Right lobe of liver (tissue), 6 donors: ENCODE measurements around the gene RHEB. TPM values are rescaled to one million over a fixed set of nuclear protein-coding genes. Genes with fewer than 3 reads are reported as not detected.

Experiments
- ATAC-seq, 4 donors: fragments of 200-7000 bp; cut with Tn5 transposase; one replicate each; pipeline ENCODE4 v1.9.1; 2020; ENCODE audit warnings: mild to moderate bottlenecking in 4 of 4, moderate library complexity in 4 of 4
- DNase-seq, 3 donors: peaks; one replicate each; pipeline ENCODE4 v3.0.0-alpha.2; 2020
- H3K27ac ChIP-seq, 3 donors: fragments of 200-600 bp; one replicate each; pipeline ENCODE4 v1.8.0; 2022
- H3K27me3 ChIP-seq, 2 donors: fragments of 200-600 bp; one replicate each; pipeline ENCODE4 v1.8.0; 2022
- H3K36me3 ChIP-seq, 4 donors: fragments of 200-600 bp; sonication (generic) in 1 of 4; one replicate each; pipeline versions ENCODE4 v1.5.1 to v1.8.0; 2017 to 2022; ENCODE audit warnings: control low read depth in 1 of 4
- H3K4me1 ChIP-seq, 4 donors: fragments of 200-600 bp; sonication (generic) in 1 of 4; one replicate each; pipeline versions ENCODE4 v1.5.1 to v1.8.0; 2017 to 2022; ENCODE audit warnings: control low read depth in 1 of 4
- H3K4me3 ChIP-seq, 3 donors: fragments of 200-600 bp; one replicate each; pipeline ENCODE4 v1.8.0; 2022
- H3K9me3 ChIP-seq, 4 donors: fragments of 200-600 bp; sonication (generic) in 1 of 4; one replicate each; pipeline versions ENCODE4 v1.5.1 to v1.8.0; 2017 to 2022; ENCODE audit warnings: control low read depth in 1 of 4
- CTCF ChIP-seq, 4 donors: fragments of 200-600 bp in 3 of 4; fragments of 450-650 bp in 1 of 4; IDR thresholded peaks; one replicate each; pipeline versions ENCODE4 v1.5.1 to v1.8.0; 2016 to 2022; ENCODE audit warnings: antibody characterized with exemption in 4 of 4, mild to moderate bottlenecking in 2 of 4
- POLR2A ChIP-seq: fragments of 450-650 bp; IDR thresholded peaks from one replicate; pipeline ENCODE4 v1.6.1; 2017; ENCODE audit warnings: antibody characterized with exemption, mild to moderate bottlenecking
- WGBS: methylation state at CpG from one replicate; pipeline ENCODE4 v1.1.6; 2018; ENCODE audit warnings: low coverage, low lambda C conversion rate; ENCODE audit not compliant: insufficient coverage; ENCODE audit errors: missing lambda C conversion rate; 5-methylcytosine and 5-hydroxymethylcytosine counted together
- intact Hi-C, 2 donors: fragments of 100-400 bp; cut with DNase I; formaldehyde crosslinking; loops; one replicate each; pipeline versions ENCODE4 v1.11.2 to v1.14.1; 2022
- total RNA-seq, 6 experiments: library from RNA; depleted of rRNA in 2 of 6; stranded (reverse); fragments of >200 nt in 2 of 6; fragmentation: NEBNext Ultra II Directional in 3 of 6; extraction: Animal tissue kit (Norgen Biotek cat#: 25700) in 3 of 6; gene quantifications; one replicate each; pipeline versions ENCODE4 v1.1.0 to v1.2.4, GENCODE V29; 2016 to 2023
- donor health status: DM: no; HTN: yes; CAD: no.
- donor health status: DM: no; HTN: no; CAD: no.
- donor health status: DM: no; HTN: no; CAD: no.
- donor health status: DM: no; HTN: yes; CAD: no.
- donor health status: DM: no; HTN: yes; CAD: no.

The RHEB gene
- total RNA-seq, 6 experiments from 2014 or later = 33.4 to 55.3 (median 49.7) TPM

- intact Hi-C loops = loop anchor here in 1 of 2 donors (10.0 kb wide), 1 partner anchor 123 kb away; no protein-coding TSS in a partner anchor
- Histone ChIP-seq H3K27ac (no peak overlapping the region), H3K36me3 (no peaks in the 10 kb centered on the region), H3K4me3 (no peak overlapping the region), H3K4me1 (no peaks in the 10 kb centered on the region), H3K9me3 (no peaks in the 10 kb centered on the region), H3K27me3 (no peaks in the 10 kb centered on the region)
- ATAC-seq (no peak), DNase-seq (no peak)
- TF ChIP-seq CTCF (IDR thresholded peaks at IDR 0.05) (no peak), POLR2A (no peak)
- 81% methylated on average over 3 of the region's 10 CpGs for WGBS
Measured at GRCh38 chr7:151427705-151428377, 91.9 kb downstream of the RHEB start.

GRCh38 chr7:151426904-151427704 is 92.6 kb downstream of the RHEB start:
- H3K27me3 ChIP-seq = no peaks in the 10 kb centered on the region
- H3K27ac ChIP-seq = no peak overlapping the region
- H3K9me3 ChIP-seq = no peaks in the 10 kb centered on the region
- 86% methylated on average over 15 of the region's 23 CpGs for WGBS
- intact Hi-C loops = loop anchor here in 1 of 2 donors (10.0 kb wide), 1 partner anchor 122 kb away; no protein-coding TSS in a partner anchor
- no peak for TF ChIP-seq CTCF (IDR thresholded peaks at IDR 0.05)
- TF ChIP-seq POLR2A = no peak
- H3K36me3 ChIP-seq = no peaks in the 10 kb centered on the region
- no peaks in the 10 kb centered on the region for H3K4me1 ChIP-seq
- DNase-seq (no peak), ATAC-seq (no peak)
- no peak overlapping the region for H3K4me3 ChIP-seq

GRCh38 chr7:151426441-151426903 is 93.2 kb downstream of the RHEB start:
- peak in 1 of 3 donors; percentile 45 for DNase-seq
- Histone ChIP-seq H3K27me3 (no peaks in the 10 kb centered on the region), H3K4me1 (no peaks in the 10 kb centered on the region), H3K9me3 (no peaks in the 10 kb centered on the region), H3K36me3 (no peaks in the 10 kb centered on the region), H3K4me3 (no peak overlapping the region), H3K27ac (no peak overlapping the region)
- WGBS = 47% methylated on average over 11 of the region's 14 CpGs
- intact Hi-C loops = loop anchor here in 1 of 2 donors (10.0 kb wide), 1 partner anchor 122 kb away; no protein-coding TSS in a partner anchor
- peak in 2 of 4 donors; percentile 5 to 11 for ATAC-seq
- no peak for TF ChIP-seq POLR2A

- intact Hi-C loops = loop anchor here in 1 of 2 donors (10.0 kb wide), 1 partner anchor 121 kb away; no protein-coding TSS in a partner anchor
- Histone ChIP-seq H3K27me3 (no peaks in the 10 kb centered on the region), H3K4me3 (no peak overlapping the region), H3K36me3 (no peaks in the 10 kb centered on the region), H3K27ac (no peak overlapping the region), H3K4me1 (no peaks in the 10 kb centered on the region), H3K9me3 (no peaks in the 10 kb centered on the region)
- no peak for TF ChIP-seq CTCF (IDR thresholded peaks at IDR 0.05)
- no peak for TF ChIP-seq POLR2A
- ATAC-seq = peak in 3 of 4 donors; percentile 62 to 76 (median 68)
- WGBS = 32% methylated on average over 6 of the region's 7 CpGs
- DNase-seq = no peak
Measured at GRCh38 chr7:151425670-151426440, 93.8 kb downstream of the RHEB start.
